Loucy (cell line): Measurements from ENCODE around the gene ADAM11.
"Not testable (repeated sequence)": the region's sequence is repeated elsewhere in the genome, so short reads cannot be mapped to it uniquely, and the experiment has no call there.

ENCODE experiments used
- H2AFZ ChIP-seq: fragments of 200-600 bp; sonication (generic); 2 replicates; pipeline ENCODE4 v1.6.0; 2016; ENCODE audit warnings: antibody characterized with exemption, mild to moderate bottlenecking, low read length, moderate library complexity
- H3F3A ChIP-seq: fragments of 200-600 bp; 2 replicates; pipeline ENCODE4 v1.6.0; 2016; ENCODE audit warnings: antibody characterized with exemption, low read depth, mild to moderate bottlenecking
- H3K27me3 ChIP-seq: fragments of 200-600 bp; sonication (generic); 2 replicates; pipeline ENCODE4 v1.6.1; 2014; ENCODE audit warnings: low read length, mild to moderate bottlenecking; ENCODE audit not compliant: insufficient read depth, poor library complexity, severe bottlenecking
- H3K36me3 ChIP-seq: fragments of 200-600 bp; sonication (generic); 2 replicates; pipeline ENCODE4 v1.6.1; 2016; ENCODE audit warnings: low read length; ENCODE audit not compliant: insufficient read depth
- H3K4me1 ChIP-seq: fragments of 200-600 bp; sonication (generic); 2 replicates; pipeline ENCODE4 v1.5.1; 2014; ENCODE audit warnings: low read length, mild to moderate bottlenecking; ENCODE audit not compliant: insufficient read depth, poor library complexity, severe bottlenecking
- H3K4me2 ChIP-seq: fragments of 200-600 bp; sonication (generic); 2 replicates; pipeline ENCODE4 v1.6.0; 2014; ENCODE audit warnings: antibody characterized with exemption, low read length, low read depth, mild to moderate bottlenecking; ENCODE audit not compliant: poor library complexity, severe bottlenecking
- H3K4me3 ChIP-seq: fragments of 200-600 bp; sonication (generic); 2 replicates; pipeline ENCODE4 v1.5.1; 2014; ENCODE audit warnings: low read length, mild to moderate bottlenecking, mixed read lengths; ENCODE audit not compliant: poor library complexity, severe bottlenecking
- H3K79me2 ChIP-seq: fragments of 200-600 bp; sonication (generic); 2 replicates; pipeline ENCODE4 v1.6.1; 2014; ENCODE audit warnings: low read length; ENCODE audit not compliant: insufficient read depth
- H3K9ac ChIP-seq: fragments of 200-600 bp; sonication (generic); 2 replicates; pipeline ENCODE4 v1.6.0; 2014; ENCODE audit warnings: mild to moderate bottlenecking, low read depth, low read length, moderate library complexity; ENCODE audit not compliant: poor library complexity, severe bottlenecking
- H3K9me2 ChIP-seq: fragments of 200-600 bp; sonication (generic); replicated peaks from 2 replicates; pipeline ENCODE4 v1.6.1; 2016; ENCODE audit warnings: low read depth, low read length, mixed read lengths
- H3K9me3 ChIP-seq: fragments of 200-600 bp; sonication (generic); 2 replicates; pipeline ENCODE4 v1.6.1; 2014; ENCODE audit warnings: mild to moderate bottlenecking, antibody characterized with exemption, low read length, low read depth; ENCODE audit not compliant: insufficient read depth
- H4K20me1 ChIP-seq: fragments of 200-600 bp; sonication (generic); 2 replicates; pipeline ENCODE4 v1.6.0; 2014; ENCODE audit warnings: antibody characterized with exemption, low read length, mild to moderate bottlenecking; ENCODE audit not compliant: insufficient read depth, poor library complexity, severe bottlenecking
- CTCF ChIP-seq: fragments of 200-600 bp; sonication (generic); conservative IDR thresholded peaks from 2 replicates; pipeline ENCODE4 v1.5.1; 2014; ENCODE audit warnings: mild to moderate bottlenecking, antibody characterized with exemption, low read length
- EZH2phosphoT487 ChIP-seq: fragments of 200-600 bp; IDR thresholded peaks from 2 replicates; pipeline ENCODE4 v1.6.1; 2018; ENCODE audit warnings: antibody characterized with exemption, mild to moderate bottlenecking, moderate library complexity, borderline replicate concordance

Gene ADAM11

GRCh38 chr17:44808156-44808555 lies 49.4 kb downstream of the ADAM11 start:
- Histone ChIP-seq H2AFZ (no peak overlapping the region), H3F3A (no peaks in the 10 kb centered on the region), H3K79me2 (peaks cover 9% of the 10 kb centered on the region; the same call in 1 of the 2 replicates), H3K4me3 (no peak overlapping the region), H3K4me1 (no peaks in the 10 kb centered on the region), H3K9me3 (no peaks in the 10 kb centered on the region), H3K9ac (no peak overlapping the region), H4K20me1 (no peaks in the 10 kb centered on the region), H3K9me2 (no peaks in the 10 kb centered on the region), H3K36me3 (peaks cover 21% of the 10 kb centered on the region; the same call in 1 of the 2 replicates), H3K27me3 (no peaks in the 10 kb centered on the region), H3K4me2 (no peak overlapping the region)
- TF ChIP-seq EZH2phosphoT487: no peak
- no peak for TF ChIP-seq CTCF

- Histone ChIP-seq H3K79me2 (peaks cover 12% of the 10 kb centered on the region; the same call in 1 of the 2 replicates), H3K36me3 (peaks cover 17% of the 10 kb centered on the region; the same call in 1 of the 2 replicates)
- H3K9ac ChIP-seq, H3K4me3 ChIP-seq, H3K9me3 ChIP-seq, H3F3A ChIP-seq, H3K27me3 ChIP-seq, H3K4me2 ChIP-seq, H4K20me1 ChIP-seq, H3K9me2 ChIP-seq, H3K4me1 ChIP-seq, H2AFZ ChIP-seq: not testable (repeated sequence)
These were observed 50.0 kb downstream of the ADAM11 start for GRCh38 chr17:44808656-44809388.

- Histone ChIP-seq H3F3A (no peaks in the 10 kb centered on the region), H3K79me2 (peaks cover 27% of the 10 kb centered on the region), H3K27me3 (no peaks in the 10 kb centered on the region), H2AFZ (no peak overlapping the region), H3K4me1 (no peaks in the 10 kb centered on the region), H3K4me2 (no peak overlapping the region), H3K9me2 (no peaks in the 10 kb centered on the region), H4K20me1 (no peaks in the 10 kb centered on the region), H3K9me3 (no peaks in the 10 kb centered on the region), H3K9ac (no peak overlapping the region), H3K4me3 (no peak overlapping the region), H3K36me3 (no peaks in the 10 kb centered on the region; the same call in 1 of the 2 replicates)
- no peak for TF ChIP-seq CTCF
- TF ChIP-seq EZH2phosphoT487: no peak
These were observed 53.5 kb downstream of the ADAM11 start for GRCh38 chr17:44812263-44812662.

- not testable (repeated sequence) for H2AFZ ChIP-seq, H3F3A ChIP-seq, H3K4me2 ChIP-seq, H3K9me2 ChIP-seq, H3K9me3 ChIP-seq, H4K20me1 ChIP-seq, H3K36me3 ChIP-seq, H3K4me3 ChIP-seq, H3K27me3 ChIP-seq, H3K4me1 ChIP-seq, H3K9ac ChIP-seq
- peaks cover 44% of the 10 kb centered on the region for H3K79me2 ChIP-seq
These were observed 59.7 kb downstream of the ADAM11 start for GRCh38 chr17:44818508-44818907.
